Spleen (tissue), 11 donors: Measurements from ENCODE around the gene IGSF9. TPM values are rescaled to one million over a fixed set of nuclear protein-coding genes. Genes with fewer than 3 reads are reported as not detected.

Source experiments
- DNase-seq: peaks from one replicate; pipeline ENCODE4 v3.0.0-alpha.2; 2020
- H3K27ac ChIP-seq, 8 donors: fragments of 200-600 bp; sonication (generic) in 7 of 8; 1 replicate in 4 of 8; 2 replicates in 4 of 8; pipeline versions ENCODE4 v1.5.0 to v1.8.0; 2016 to 2021; ENCODE audit warnings: inconsistent platforms in 4 of 8, mild to moderate bottlenecking in 4 of 8, moderate library complexity in 1 of 8
- H3K27me3 ChIP-seq, 7 donors: fragments of 200-600 bp; sonication (generic) in 6 of 7; replicated peaks in 1 of 7; 1 replicate in 4 of 7; 2 replicates in 3 of 7; pipeline versions ENCODE4 v1.5.0 to v1.8.0; 2016 to 2021; ENCODE audit warnings: inconsistent platforms in 3 of 7, mild to moderate bottlenecking in 1 of 7
- H3K36me3 ChIP-seq, 6 donors: fragments of 200-600 bp; sonication (generic) in 5 of 6; 1 replicate in 4 of 6; 2 replicates in 2 of 6; pipeline versions ENCODE4 v1.5.0 to v1.8.0; 2016 to 2021; ENCODE audit warnings: inconsistent platforms in 2 of 6
- H3K4me1 ChIP-seq, 6 donors: fragments of 200-600 bp; sonication (generic) in 5 of 6; 1 replicate in 3 of 6; 2 replicates in 3 of 6; pipeline versions ENCODE4 v1.5.0 to v1.8.0; 2016 to 2021; ENCODE audit warnings: inconsistent platforms in 3 of 6
- H3K4me3 ChIP-seq, 8 donors: fragments of 200-600 bp; sonication (generic) in 7 of 8; 1 replicate in 4 of 8; 2 replicates in 4 of 8; pipeline versions ENCODE4 v1.5.0 to v1.8.0; 2016 to 2021; ENCODE audit warnings: inconsistent platforms in 4 of 8, mild to moderate bottlenecking in 4 of 8, moderate library complexity in 2 of 8
- H3K9me3 ChIP-seq, 8 donors: fragments of 200-600 bp; sonication (generic) in 7 of 8; 1 replicate in 4 of 8; 2 replicates in 4 of 8; pipeline versions ENCODE4 v1.5.0 to v1.8.0; 2016 to 2021; ENCODE audit warnings: inconsistent platforms in 4 of 8
- POLR2A ChIP-seq, 3 donors: fragments of 450-650 bp; IDR thresholded peaks; one replicate each; pipeline ENCODE4 v1.5.1; 2017; ENCODE audit warnings: antibody characterized with exemption in 3 of 3, mild to moderate bottlenecking in 1 of 3
- POLR2AphosphoS5 ChIP-seq, 3 donors: sonication (generic); formaldehyde crosslinking; IDR thresholded peaks; one replicate each; pipeline ENCODE4 v1.5.1; 2017; ENCODE audit warnings: antibody characterized with exemption in 3 of 3
- WGBS, 5 donors: extraction: QIAGEN DNeasy Blood & Tissue Kit in 3 of 5; methylation state at CpG; one replicate each; pipeline versions ENCODE4 v1.1.5 to v1.1.7; 2013 to 2018; 5-methylcytosine and 5-hydroxymethylcytosine counted together
- intact Hi-C: fragments of 100-400 bp; cut with DNase I; formaldehyde crosslinking; loops from one replicate; pipeline ENCODE4 v1.15.0; 2023; ENCODE audit warnings: low total_unique reads
- polyA plus RNA-seq, 3 donors: library from polyadenylated mRNA; stranded (reverse); fragments of 200-250 nt; gene quantifications; one replicate each; pipeline ENCODE4 v1.2.1, GENCODE V29; 2013
- total RNA-seq, 7 donors: library from RNA; depleted of rRNA in 3 of 7; stranded (reverse); fragments of >200 nt in 3 of 7; fragmentation: NEBNext Ultra II Directional in 4 of 7; extraction: Animal tissue kit (Norgen Biotek cat#: 25700) in 4 of 7; gene quantifications; one replicate each; pipeline versions ENCODE4 v1.1.0 to v1.2.1, GENCODE V29; 2016 to 2021
- TF ChIP-seq, protein P1 (sequence below), 11 experiments: fragments of 200-600 bp in 7 of 11; fragments of 450-650 bp in 4 of 11; sonication (generic) in 4 of 11; IDR thresholded peaks in 8 of 11; conservative IDR thresholded peaks in 3 of 11; 1 replicate in 7 of 11; 2 replicates in 4 of 11; pipeline versions ENCODE4 v1.4.0 to v1.8.0; 2016 to 2021; ENCODE audit warnings: antibody characterized with exemption in 11 of 11, inconsistent platforms in 4 of 11, mild to moderate bottlenecking in 1 of 11
- donor health status: healthy with polysubstance abuse.
- donor health status: DM: no; HTN: no; CAD: no; lungs with moderate emphysema.
- donor health status: DM: no; HTN: no; CAD: no.
- donor health status: Bipolar disorder and iron deficiency.
- donor health status: healthy.
- donor health status: DM: no; HTN: no; CAD: no.
- donor health status: DM: yes; HTN: yes; CAD: no.

Gene IGSF9
- total and polyA plus RNA-seq, 10 donors = 0.12 to 2.1 (median 0.95) TPM

- intact Hi-C loops = no loop called here
- Histone ChIP-seq H3K4me1 (peaks cover 15 to 48% (median 31%) of the 10 kb centered on the region in 6 donors), H3K27ac (no peak overlapping the region), H3K4me3 (no peak overlapping the region), H3K9me3 (no peaks in the 10 kb centered on the region), H3K36me3 (no peaks in the 10 kb centered on the region), H3K27me3 (peaks cover 0 to 10% (median 0%) of the 10 kb centered on the region in 7 donors)
- WGBS, 5 donors = 66 to 81% (median 72%) methylated on average over 15 to 16 of the region's 16 CpGs
- TF ChIP-seq, protein P1, sequence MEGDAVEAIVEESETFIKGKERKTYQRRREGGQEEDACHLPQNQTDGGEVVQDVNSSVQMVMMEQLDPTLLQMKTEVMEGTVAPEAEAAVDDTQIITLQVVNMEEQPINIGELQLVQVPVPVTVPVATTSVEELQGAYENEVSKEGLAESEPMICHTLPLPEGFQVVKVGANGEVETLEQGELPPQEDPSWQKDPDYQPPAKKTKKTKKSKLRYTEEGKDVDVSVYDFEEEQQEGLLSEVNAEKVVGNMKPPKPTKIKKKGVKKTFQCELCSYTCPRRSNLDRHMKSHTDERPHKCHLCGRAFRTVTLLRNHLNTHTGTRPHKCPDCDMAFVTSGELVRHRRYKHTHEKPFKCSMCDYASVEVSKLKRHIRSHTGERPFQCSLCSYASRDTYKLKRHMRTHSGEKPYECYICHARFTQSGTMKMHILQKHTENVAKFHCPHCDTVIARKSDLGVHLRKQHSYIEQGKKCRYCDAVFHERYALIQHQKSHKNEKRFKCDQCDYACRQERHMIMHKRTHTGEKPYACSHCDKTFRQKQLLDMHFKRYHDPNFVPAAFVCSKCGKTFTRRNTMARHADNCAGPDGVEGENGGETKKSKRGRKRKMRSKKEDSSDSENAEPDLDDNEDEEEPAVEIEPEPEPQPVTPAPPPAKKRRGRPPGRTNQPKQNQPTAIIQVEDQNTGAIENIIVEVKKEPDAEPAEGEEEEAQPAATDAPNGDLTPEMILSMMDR (IDR thresholded peaks at IDR 0.05 in 8 of 11, conservative IDR thresholded peaks at IDR 0.05 in 3 of 11) = no peak
- no peak for TF ChIP-seq POLR2A (IDR thresholded peaks at IDR 0.05)
- no peak for TF ChIP-seq POLR2AphosphoS5 (IDR thresholded peaks at IDR 0.05)
- peak; percentile 69 for DNase-seq
Measured at GRCh38 chr1:159932296-159933285, 12.8 kb downstream of the IGSF9 start.

DNA sequence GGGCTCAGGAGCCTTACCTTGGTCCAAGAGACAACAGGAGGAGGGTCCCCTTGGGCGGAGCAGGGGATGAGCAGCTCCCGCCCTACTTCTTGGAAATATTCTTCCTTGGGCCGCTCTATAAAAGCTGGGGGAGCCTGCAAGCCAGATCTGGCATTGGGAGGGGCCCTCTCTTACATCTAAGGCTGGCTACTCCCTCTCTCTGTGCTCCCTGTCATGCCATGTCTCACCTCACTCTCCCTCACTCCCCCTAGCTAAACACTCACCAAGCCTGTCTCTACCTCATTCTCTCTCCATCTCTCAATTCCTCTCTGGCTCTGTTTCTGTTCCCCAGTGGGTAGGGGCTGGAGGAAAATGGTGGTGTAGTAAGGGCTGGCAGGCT lies 13.6 kb downstream of the IGSF9 start:
- Histone ChIP-seq H3K4me1 (peaks cover 8 to 40% (median 23%) of the 10 kb centered on the region in 6 donors), H3K36me3 (no peaks in the 10 kb centered on the region), H3K4me3 (no peak overlapping the region), H3K9me3 (no peaks in the 10 kb centered on the region), H3K27me3 (peaks cover 0 to 2% (median 0%) of the 10 kb centered on the region in 7 donors), H3K27ac (no peak overlapping the region)
- intact Hi-C loops = no loop called here
- no peak for DNase-seq
- WGBS, 5 donors = 92 to 100% (median 97%) methylated on average over 3 of the region's 3 CpGs
- TF ChIP-seq POLR2A (IDR thresholded peaks at IDR 0.05) = no peak
- TF ChIP-seq POLR2AphosphoS5 (IDR thresholded peaks at IDR 0.05) = no peak
- TF ChIP-seq, protein P1 (IDR thresholded peaks at IDR 0.05 in 8 of 11, conservative IDR thresholded peaks at IDR 0.05 in 3 of 11) = no peak

DNA sequence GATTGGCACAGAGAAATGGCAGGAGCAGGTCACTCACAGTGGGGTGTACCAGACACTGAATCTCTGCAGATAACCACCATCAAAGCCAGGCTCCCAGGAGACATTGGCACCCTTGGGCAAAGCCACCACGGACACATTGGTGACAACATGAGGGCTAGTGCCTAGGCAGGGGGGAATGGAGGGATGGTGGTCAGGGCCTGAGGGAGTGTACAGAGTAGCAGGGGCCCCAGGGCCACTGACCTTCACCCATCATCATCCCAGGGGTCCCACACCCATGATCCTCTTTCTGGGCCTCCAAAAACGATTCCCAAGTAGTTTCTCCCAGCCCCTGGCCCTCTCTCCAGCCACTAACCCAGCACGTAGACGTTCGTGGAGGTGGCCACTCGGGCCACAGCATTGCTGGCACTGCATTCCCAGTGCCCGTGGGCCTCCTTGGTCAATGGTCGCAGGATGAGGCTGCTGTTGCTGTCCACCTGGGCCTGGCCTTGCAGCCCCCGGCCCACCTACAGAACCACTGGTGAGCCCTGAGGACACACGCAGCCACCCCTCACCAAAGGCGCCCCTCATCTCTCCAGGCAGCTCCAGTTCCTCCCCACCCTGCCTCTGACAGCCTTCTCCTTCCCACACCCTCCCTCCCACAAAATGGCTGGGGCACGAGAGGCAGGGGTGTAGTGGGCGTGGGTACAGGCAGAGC lies 14.2 kb downstream of the IGSF9 start:
- H3K9me3 ChIP-seq = no peaks in the 10 kb centered on the region
- TF ChIP-seq POLR2A (IDR thresholded peaks at IDR 0.05) (no peak), POLR2AphosphoS5 (IDR thresholded peaks at IDR 0.05) (no peak)
- TF ChIP-seq, protein P1 (IDR thresholded peaks at IDR 0.05 in 8 of 11, conservative IDR thresholded peaks at IDR 0.05 in 3 of 11) = no peak
- DNase-seq = peak; percentile 63

DNA sequence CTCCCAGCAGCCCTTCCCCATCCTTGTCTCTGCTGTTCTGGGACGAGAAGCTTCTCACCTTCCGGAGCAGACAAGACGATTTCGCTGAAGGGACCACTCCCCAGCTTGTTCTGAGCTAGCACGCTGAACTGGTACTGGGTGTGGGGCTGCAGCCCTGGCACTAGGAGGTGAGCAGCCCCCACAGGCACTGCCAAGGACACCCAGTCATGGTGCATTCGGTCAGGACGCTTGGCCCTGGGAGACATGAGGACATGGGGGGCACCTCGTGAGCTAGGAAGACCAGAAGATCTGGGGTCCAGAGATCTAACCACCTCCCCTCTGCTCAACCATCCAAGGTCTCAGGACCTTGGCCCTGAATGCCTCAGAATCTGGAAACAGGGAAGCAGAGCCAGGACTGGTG lies 14.8 kb downstream of the IGSF9 start:
- H3K27me3 ChIP-seq = no peaks in the 10 kb centered on the region
- no peak for TF ChIP-seq POLR2AphosphoS5 (IDR thresholded peaks at IDR 0.05)
- TF ChIP-seq POLR2A (IDR thresholded peaks at IDR 0.05) = no peak
- TF ChIP-seq, protein P1 (IDR thresholded peaks at IDR 0.05 in 8 of 11, conservative IDR thresholded peaks at IDR 0.05 in 3 of 11) = no peak
- intact Hi-C loops = no loop called here
- peaks cover 7 to 40% (median 24%) of the 10 kb centered on the region in 6 donors for H3K4me1 ChIP-seq
- no peak overlapping the region for H3K4me3 ChIP-seq
- DNase-seq = peak; percentile 65
- H3K9me3 ChIP-seq = no peaks in the 10 kb centered on the region
- H3K36me3 ChIP-seq = no peaks in the 10 kb centered on the region
- WGBS, 5 donors = 94 to 97% (median 95%) methylated on average over 7 to 8 of the region's 8 CpGs
- no peak overlapping the region for H3K27ac ChIP-seq

More for the DNA sequence above, 14.2 kb downstream of the IGSF9 start:
- no peaks in the 10 kb centered on the region for H3K27me3 ChIP-seq
- 78 to 96% (median 90%) methylated on average over 12 to 13 of the region's 13 CpGs for WGBS, 5 donors
- intact Hi-C loops = no loop called here
- H3K36me3 ChIP-seq = no peaks in the 10 kb centered on the region
- no peak overlapping the region for H3K4me3 ChIP-seq
- peaks cover 6 to 40% (median 22%) of the 10 kb centered on the region in 6 donors for H3K4me1 ChIP-seq
- H3K27ac ChIP-seq = no peak overlapping the region
